GM18502 (cell line): ENCODE data around the gene SIVA1.

Experiments used
- ATAC-seq: cut with Tn5 transposase; IDR thresholded peaks from one replicate; pipeline ENCODE4 v1.9.1; 2021; ENCODE audit warnings: mild to moderate bottlenecking; ENCODE audit not compliant: unreplicated experiment, poor library complexity

The SIVA1 gene

GRCh38 chr14:104752735-104753527 lies at the start of gene SIVA1:
TSS of gene SIVA1 (plus strand) at chr14:104753147. CDS start at chr14:104753202, 55 bp downstream.
- ATAC-seq = peak; percentile 87

GRCh38 chr14:104703269-104703668 lies 49.7 kb upstream of the SIVA1 start:
- no peak for ATAC-seq

GRCh38 chr14:104704252-104704651 lies 48.7 kb upstream of the SIVA1 start:
- no peak for ATAC-seq

GRCh38 chr14:104705340-104706047 lies 47.5 kb upstream of the SIVA1 start:
- ATAC-seq = no peak

GRCh38 chr14:104706733-104707607 lies 46.0 kb upstream of the SIVA1 start:
- ATAC-seq = no peak

GRCh38 chr14:104707608-104708595 lies 45.0 kb upstream of the SIVA1 start:
- ATAC-seq = no peak

- peak; percentile 63 for ATAC-seq
Observed at GRCh38 chr14:104708606-104709268, 44.2 kb upstream of the SIVA1 start.

GRCh38 chr14:104709387-104710039 lies 43.4 kb upstream of the SIVA1 start:
- no peak for ATAC-seq

GRCh38 chr14:104710071-104710735 lies 42.7 kb upstream of the SIVA1 start:
- no peak for ATAC-seq

- ATAC-seq = no peak
Observed at GRCh38 chr14:104712881-104713734, 39.8 kb upstream of the SIVA1 start.

GRCh38 chr14:104714066-104714465 lies 38.9 kb upstream of the SIVA1 start:
- ATAC-seq = no peak

GRCh38 chr14:104714681-104715080 lies 38.3 kb upstream of the SIVA1 start:
- no peak for ATAC-seq

- no peak for ATAC-seq
Observed at GRCh38 chr14:104715416-104715815, 37.5 kb upstream of the SIVA1 start.

- ATAC-seq = no peak
Observed at GRCh38 chr14:104715871-104716270, 37.1 kb upstream of the SIVA1 start.

GRCh38 chr14:104717137-104717536 lies 35.8 kb upstream of the SIVA1 start:
- ATAC-seq = no peak

- ATAC-seq = no peak
Observed at GRCh38 chr14:104717646-104718045, 35.3 kb upstream of the SIVA1 start.

- no peak for ATAC-seq
Observed at GRCh38 chr14:104718147-104718546, 34.8 kb upstream of the SIVA1 start.
